Activated naive CD4-positive, alpha-beta T cell treated with anti-CD3 and anti-CD28 coated beads, Interleukin-2, amount 10 ng/mL, durations not matched to agents 7 days and 5 days (primary cell): ENCODE results near the gene PVALB.

Experiments used
- CTCF ChIA-PET: fragments of 350-600 bp; sonication (Branson Sonifier 250); formaldehyde crosslinking; loops from one replicate; lab custom pipeline; 2021; ENCODE audit warnings: antibody characterized with exemption; lab: Charles Lee
- DNase-seq: peaks from one replicate; pipeline ENCODE4 v3.0.0-alpha.2; 2020
- H3K27ac Mint-ChIP-seq: one replicate; pipeline ENCODE4 v1.8.0; 2021; ENCODE audit warnings: mild to moderate bottlenecking, moderate library complexity, mixed read lengths
- H3K27me3 Mint-ChIP-seq: one replicate; pipeline ENCODE4 v1.8.0; 2021; ENCODE audit warnings: mild to moderate bottlenecking, mixed read lengths
- H3K36me3 Mint-ChIP-seq: one replicate; pipeline ENCODE4 v1.8.0; 2021; ENCODE audit warnings: mixed read lengths
- H3K4me1 Mint-ChIP-seq: one replicate; pipeline ENCODE4 v1.8.0; 2021; ENCODE audit warnings: mixed read lengths
- H3K4me3 Mint-ChIP-seq: one replicate; pipeline ENCODE4 v1.8.0; 2021; ENCODE audit warnings: mild to moderate bottlenecking, moderate library complexity, mixed read lengths
- H3K9me3 Mint-ChIP-seq: one replicate; pipeline ENCODE4 v1.8.0; 2021; ENCODE audit warnings: mixed read lengths

PVALB gene

DNA sequence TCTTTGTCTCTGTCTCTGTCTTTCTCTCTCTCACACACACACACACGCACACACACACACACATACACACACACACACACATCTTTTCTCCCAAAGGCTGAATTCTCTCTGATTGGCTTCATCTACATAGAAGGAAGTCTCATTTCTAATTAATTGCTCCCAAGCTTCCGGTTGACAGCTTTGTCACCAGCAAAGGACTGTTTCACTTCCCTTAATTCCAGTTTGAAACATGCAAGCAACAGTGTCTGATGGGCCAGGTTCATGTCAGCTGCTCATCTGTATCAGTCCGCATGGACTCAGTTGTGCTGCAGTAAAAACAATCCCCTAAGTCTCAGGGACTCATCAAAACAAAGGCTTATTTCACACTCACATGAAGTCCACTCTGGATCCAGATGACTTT is 16.2 kb upstream of the PVALB start:
- Mint-ChIP-seq H3K9me3 (peaks cover 3% of the 10 kb centered on the region), H3K4me3 (no peak overlapping the region)
- CTCF ChIA-PET, result no interaction called here

DNA sequence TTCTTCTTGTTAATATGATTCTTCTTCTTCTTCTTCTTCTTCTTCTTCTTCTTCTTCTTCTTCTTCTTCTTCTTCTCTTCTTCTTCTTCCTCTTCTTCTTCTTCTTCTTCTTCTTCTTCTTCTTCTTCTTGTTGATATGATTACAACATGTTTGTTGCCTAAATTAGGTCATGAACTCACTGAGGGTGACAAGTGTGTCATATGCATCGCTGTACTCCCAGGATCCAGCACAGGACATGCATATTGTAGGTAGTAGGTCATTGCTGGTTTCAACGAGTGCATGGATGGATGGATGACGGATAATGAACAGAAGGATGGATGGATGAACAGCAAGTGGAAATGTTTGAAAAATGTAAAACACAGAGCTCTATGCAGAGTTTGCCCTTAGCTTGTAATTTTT is 14.9 kb upstream of the PVALB start:
- Mint-ChIP-seq H3K4me1 (peaks cover 15% of the 10 kb centered on the region), H3K9me3 (no peaks in the 10 kb centered on the region), H3K27me3 (peaks cover 60% of the 10 kb centered on the region), H3K4me3 (no peak overlapping the region), H3K36me3 (no peaks in the 10 kb centered on the region), H3K27ac (no peak overlapping the region)
- DNase-seq, result no peak
- CTCF ChIA-PET, result interaction anchor here (1.0 kb wide), 1 partner anchor 10 kb away, joined by 3 read pairs; no protein-coding TSS in a partner anchor

More for the DNA sequence above, 16.2 kb upstream of the PVALB start:
- H3K4me1 Mint-ChIP-seq, result peaks cover 15% of the 10 kb centered on the region
- DNase-seq, result no peak
- peaks cover 52% of the 10 kb centered on the region for H3K27me3 Mint-ChIP-seq
- no peak overlapping the region for H3K27ac Mint-ChIP-seq
- no peaks in the 10 kb centered on the region for H3K36me3 Mint-ChIP-seq

DNA sequence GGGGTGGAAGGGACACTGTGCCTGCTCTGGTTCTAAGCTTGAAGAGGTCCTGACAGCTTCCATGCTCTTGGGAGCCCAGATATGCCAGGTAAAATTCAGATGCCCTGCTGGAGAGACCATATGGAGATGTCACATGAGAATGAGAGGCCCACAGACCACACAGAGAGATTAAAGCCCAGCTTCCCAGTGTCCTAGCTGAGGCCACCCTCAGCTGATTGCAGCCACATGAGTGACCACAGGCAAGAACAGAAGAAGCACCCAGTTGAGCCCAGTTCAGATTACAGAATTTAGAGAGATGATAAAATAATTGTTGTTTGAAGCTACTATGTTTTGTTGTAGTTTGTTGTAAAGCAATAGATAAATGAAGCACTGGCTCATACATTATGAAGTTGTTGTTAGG is 14.4 kb upstream of the PVALB start:
- no peak for DNase-seq
- H3K4me1 Mint-ChIP-seq, result peaks cover 15% of the 10 kb centered on the region
- H3K27me3 Mint-ChIP-seq, result peaks cover 65% of the 10 kb centered on the region
- H3K36me3 Mint-ChIP-seq, result no peaks in the 10 kb centered on the region
- no peaks in the 10 kb centered on the region for H3K9me3 Mint-ChIP-seq
- H3K27ac Mint-ChIP-seq, result no peak overlapping the region
- no peak overlapping the region for H3K4me3 Mint-ChIP-seq
- CTCF ChIA-PET, result interaction anchor here (2.7 kb wide), 1 partner anchor 25 kb away, joined by 9 read pairs; no protein-coding TSS in a partner anchor

DNA sequence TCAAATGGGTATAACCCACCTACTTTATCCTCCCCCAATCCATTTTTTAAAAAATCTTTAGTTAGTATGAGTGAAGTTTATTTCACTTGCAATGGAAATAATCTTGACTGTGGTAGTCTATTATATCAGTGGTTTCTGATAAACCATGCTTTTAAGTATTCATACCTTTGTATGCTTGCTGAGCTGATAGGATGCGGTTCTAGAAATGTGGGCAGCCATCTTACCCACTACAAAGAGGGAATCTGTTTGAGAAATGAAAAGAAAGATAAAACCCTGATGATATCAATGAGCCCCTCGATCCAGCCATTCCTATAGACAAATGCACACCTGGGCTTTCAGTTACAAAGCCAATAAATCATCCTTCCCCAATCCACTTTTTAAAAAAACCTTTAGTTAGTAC is 13.8 kb upstream of the PVALB start:
- CTCF ChIA-PET, result interaction anchor here (2.7 kb wide), 1 partner anchor 26 kb away, joined by 9 read pairs; no protein-coding TSS in a partner anchor
- H3K4me3 Mint-ChIP-seq, result no peak overlapping the region
- H3K27me3 Mint-ChIP-seq, result peaks cover 66% of the 10 kb centered on the region
- H3K36me3 Mint-ChIP-seq, result no peaks in the 10 kb centered on the region
- H3K27ac Mint-ChIP-seq, result no peak overlapping the region
- H3K9me3 Mint-ChIP-seq, result no peaks in the 10 kb centered on the region
- DNase-seq, result peak; percentile 33
- peaks cover 15% of the 10 kb centered on the region for H3K4me1 Mint-ChIP-seq

DNA sequence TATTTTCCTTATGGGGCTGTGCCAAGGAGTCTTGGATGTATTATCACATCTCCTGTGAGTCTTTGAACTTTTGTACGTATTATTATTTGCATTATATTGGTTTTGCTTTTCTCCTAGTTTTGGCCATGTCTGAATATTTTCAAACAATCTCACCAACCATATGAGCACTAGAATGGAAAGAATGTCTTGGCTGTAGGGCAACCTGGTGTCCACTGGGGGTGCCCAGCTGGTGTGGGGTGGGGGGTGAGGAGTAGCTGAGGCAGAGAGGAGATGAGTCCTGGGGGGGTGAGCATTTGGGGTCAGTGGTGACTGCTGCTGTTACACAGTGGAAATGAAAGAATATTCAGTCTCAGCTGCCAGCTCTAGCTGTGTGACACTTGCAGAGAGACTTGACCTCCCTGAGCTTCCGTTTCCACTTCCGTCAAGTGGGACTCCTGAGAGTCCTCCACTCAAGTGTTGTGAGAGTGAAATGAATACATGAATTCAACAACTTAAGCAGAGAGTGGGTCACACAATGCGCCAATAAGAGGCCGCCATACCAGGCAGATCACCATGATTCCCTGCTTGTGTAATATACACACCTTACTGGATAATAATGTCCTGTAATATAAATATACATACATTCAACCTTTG is 12.7 kb upstream of the PVALB start:
- no peak for DNase-seq
- no peaks in the 10 kb centered on the region for H3K9me3 Mint-ChIP-seq
- peaks cover 66% of the 10 kb centered on the region for H3K27me3 Mint-ChIP-seq
- H3K4me1 Mint-ChIP-seq, result peaks cover 15% of the 10 kb centered on the region
- CTCF ChIA-PET, result interaction anchor here (2.7 kb wide), 1 partner anchor 27 kb away, joined by 9 read pairs; no protein-coding TSS in a partner anchor
- H3K36me3 Mint-ChIP-seq, result no peaks in the 10 kb centered on the region
- H3K27ac Mint-ChIP-seq, result no peak overlapping the region
- no peak overlapping the region for H3K4me3 Mint-ChIP-seq

DNA sequence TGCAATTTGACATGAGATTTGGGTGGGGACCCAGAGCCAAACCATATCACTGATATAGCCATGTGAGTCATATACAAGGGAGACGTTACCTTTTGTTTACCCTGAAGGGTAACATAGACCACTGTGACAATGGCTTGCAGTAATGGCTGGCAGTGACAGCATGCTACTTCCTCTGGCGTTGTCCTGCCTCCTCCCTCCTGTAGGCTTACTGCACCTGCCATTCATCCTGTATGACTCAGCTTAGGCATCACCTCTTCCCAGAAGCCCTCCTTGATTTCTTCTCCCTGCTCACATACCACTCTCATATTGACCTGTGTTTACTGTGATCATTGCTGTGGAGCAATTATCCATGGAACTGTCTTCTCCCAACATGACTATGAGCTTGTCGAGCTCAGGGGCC is 12.0 kb upstream of the PVALB start:
- no peaks in the 10 kb centered on the region for H3K9me3 Mint-ChIP-seq
- peaks cover 67% of the 10 kb centered on the region for H3K27me3 Mint-ChIP-seq
- H3K4me3 Mint-ChIP-seq, result no peak overlapping the region
- no peaks in the 10 kb centered on the region for H3K36me3 Mint-ChIP-seq
- no peak for DNase-seq
- peaks cover 15% of the 10 kb centered on the region for H3K4me1 Mint-ChIP-seq
- H3K27ac Mint-ChIP-seq, result no peak overlapping the region
- CTCF ChIA-PET, result interaction anchor here (2.7 kb wide), 1 partner anchor 28 kb away, joined by 9 read pairs; no protein-coding TSS in a partner anchor

DNA sequence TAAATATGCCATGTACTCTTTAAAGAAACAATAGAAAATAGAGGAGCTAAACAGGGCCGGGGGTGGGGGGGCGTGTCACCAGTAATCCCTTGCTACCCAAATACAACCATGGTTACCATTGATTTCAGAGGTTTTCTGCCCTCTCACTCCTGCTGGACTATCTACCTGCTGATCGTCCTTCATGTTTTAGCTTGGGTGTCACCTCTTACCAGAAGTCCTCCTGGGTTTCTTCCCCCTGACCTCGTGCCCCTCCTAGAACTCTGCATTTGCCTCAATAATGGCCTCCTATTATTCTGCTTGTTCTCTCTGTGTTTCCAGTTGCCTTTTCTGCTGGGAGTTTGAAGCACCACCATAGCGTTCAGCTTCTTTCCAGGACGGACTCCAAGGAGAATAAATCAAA is 9.4 kb upstream of the PVALB start:
- Mint-ChIP-seq H3K9me3 (no peaks in the 10 kb centered on the region), H3K4me1 (peaks cover 15% of the 10 kb centered on the region), H3K36me3 (no peaks in the 10 kb centered on the region), H3K4me3 (no peak overlapping the region), H3K27ac (no peak overlapping the region), H3K27me3 (peaks cover 59% of the 10 kb centered on the region)
- no peak for DNase-seq
- CTCF ChIA-PET, result interaction anchor here (1.4 kb wide), 1 partner anchor 30 kb away, joined by 5 read pairs; no protein-coding TSS in a partner anchor

DNA sequence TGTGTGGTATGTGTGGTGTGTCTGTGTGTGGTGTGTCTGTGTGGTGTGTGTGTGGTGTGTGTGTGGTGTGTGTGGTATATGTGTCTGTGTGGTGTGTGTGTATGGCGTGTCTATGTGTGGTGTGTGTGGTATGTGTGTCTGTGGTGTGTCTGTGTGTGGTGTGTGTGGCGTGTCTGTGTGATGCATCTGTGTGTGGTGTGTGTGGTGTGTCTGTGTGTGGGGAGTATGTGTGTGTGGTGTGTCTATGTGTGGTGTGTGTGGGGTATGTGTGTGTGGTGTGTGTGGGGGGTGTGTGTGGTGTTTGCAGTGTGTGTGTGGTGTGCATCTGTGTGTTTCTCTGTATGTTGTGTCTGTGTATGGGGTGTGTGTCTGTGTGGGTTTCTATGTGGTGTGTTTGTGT is 7.8 kb upstream of the PVALB start:
- peaks cover 1% of the 10 kb centered on the region for H3K4me1 Mint-ChIP-seq
- H3K36me3 Mint-ChIP-seq, result no peaks in the 10 kb centered on the region
- CTCF ChIA-PET, result no interaction called here
- no peaks in the 10 kb centered on the region for H3K9me3 Mint-ChIP-seq
- H3K27ac Mint-ChIP-seq, result no peak overlapping the region
- H3K4me3 Mint-ChIP-seq, result no peak overlapping the region
- H3K27me3 Mint-ChIP-seq, result peaks cover 64% of the 10 kb centered on the region
- DNase-seq, result no peak

DNA sequence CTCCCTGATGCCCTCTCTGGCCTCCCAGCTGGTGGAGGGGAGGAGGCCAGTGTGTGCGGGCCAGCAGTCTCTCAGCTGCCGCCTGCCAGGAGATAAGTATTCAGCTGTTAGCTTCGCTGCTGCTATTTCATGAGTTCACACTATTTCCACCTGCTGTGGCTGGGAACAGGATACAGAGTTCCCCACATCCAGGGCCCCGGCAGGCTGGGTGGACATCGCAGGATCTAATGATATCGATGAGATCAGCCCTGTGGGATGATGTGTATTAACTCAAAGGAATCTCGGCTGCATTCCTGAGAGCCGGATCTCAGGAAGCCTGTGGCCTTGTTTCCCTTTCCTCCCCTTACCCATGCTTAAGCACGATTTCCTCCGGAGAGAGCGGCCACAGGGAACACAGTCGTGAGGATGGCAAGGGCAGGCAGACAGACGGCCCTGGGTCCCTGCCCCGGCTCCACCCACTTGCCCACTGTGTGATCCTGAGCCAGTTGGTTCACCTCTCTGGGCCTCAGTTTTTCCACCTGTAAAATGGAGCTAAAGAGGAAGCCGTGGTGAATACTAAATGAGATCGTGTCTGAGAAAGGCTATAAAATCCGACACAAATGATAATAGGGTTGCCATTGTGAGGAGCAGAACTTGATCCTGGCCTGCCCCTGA is 6.5 kb upstream of the PVALB start:
- H3K9me3 Mint-ChIP-seq, result no peaks in the 10 kb centered on the region
- CTCF ChIA-PET, result interaction anchor here (1.7 kb wide), 1 partner anchor 33 kb away, joined by 5 read pairs; no protein-coding TSS in a partner anchor
- H3K4me3 Mint-ChIP-seq, result no peak overlapping the region
- no peaks in the 10 kb centered on the region for H3K36me3 Mint-ChIP-seq
- H3K27ac Mint-ChIP-seq, result no peak overlapping the region
- no peak for DNase-seq
- no peaks in the 10 kb centered on the region for H3K4me1 Mint-ChIP-seq
- peaks cover 68% of the 10 kb centered on the region for H3K27me3 Mint-ChIP-seq

DNA sequence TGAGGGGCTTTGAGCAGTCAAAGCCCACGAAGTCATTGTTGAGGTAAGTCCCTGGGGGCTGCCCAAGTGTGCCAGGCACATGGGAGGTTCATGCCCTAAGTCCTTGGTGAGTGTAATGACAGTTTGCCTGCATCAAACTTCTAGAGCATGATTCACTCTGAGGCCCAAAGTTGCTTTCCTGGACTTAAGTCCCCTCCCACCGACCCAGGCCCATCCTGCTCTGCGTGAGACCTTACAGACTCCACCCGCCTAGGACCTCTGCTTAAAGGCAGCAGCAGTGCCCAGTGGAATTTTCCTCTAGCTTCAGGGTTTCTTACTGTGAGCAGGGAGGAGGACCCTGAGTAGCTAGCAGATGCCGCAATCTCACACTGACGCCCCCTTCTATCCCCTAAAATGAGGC is 5.7 kb upstream of the PVALB start:
- DNase-seq, result no peak
- Mint-ChIP-seq H3K4me3 (no peak overlapping the region), H3K9me3 (no peaks in the 10 kb centered on the region), H3K27me3 (peaks cover 73% of the 10 kb centered on the region), H3K36me3 (no peaks in the 10 kb centered on the region), H3K27ac (no peak overlapping the region), H3K4me1 (peaks cover 2% of the 10 kb centered on the region)
- CTCF ChIA-PET, result interaction anchor here (1.7 kb wide), 1 partner anchor 34 kb away, joined by 5 read pairs; no protein-coding TSS in a partner anchor

DNA sequence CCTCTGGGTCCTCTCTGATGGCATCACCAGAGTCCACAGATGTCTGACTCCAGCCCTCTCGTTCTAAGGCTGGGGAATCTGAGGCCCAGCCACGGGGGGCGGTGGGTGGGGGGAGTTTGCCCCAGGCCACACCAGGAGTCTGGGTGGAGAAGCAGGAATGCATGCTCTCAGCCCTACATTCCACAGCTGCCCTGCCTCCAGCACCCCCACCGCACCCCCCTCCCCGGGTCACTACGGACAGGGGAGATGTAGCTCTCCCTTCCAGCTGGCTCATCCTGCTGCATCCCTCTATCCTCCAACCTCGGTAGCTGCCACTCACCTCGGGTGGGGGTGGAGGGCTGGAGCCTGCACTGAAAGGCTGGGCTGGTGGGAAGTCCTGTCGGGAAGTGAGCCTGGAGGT is 2.3 kb upstream of the PVALB start:
- no peak overlapping the region for H3K4me3 Mint-ChIP-seq
- H3K4me1 Mint-ChIP-seq, result peaks cover 10% of the 10 kb centered on the region
- H3K27ac Mint-ChIP-seq, result no peak overlapping the region
- H3K9me3 Mint-ChIP-seq, result no peaks in the 10 kb centered on the region
- H3K36me3 Mint-ChIP-seq, result no peaks in the 10 kb centered on the region
- peaks cover 90% of the 10 kb centered on the region for H3K27me3 Mint-ChIP-seq
- no peak for DNase-seq
- CTCF ChIA-PET, result interaction anchor here (1.0 kb wide), 1 partner anchor 37 kb away, joined by 3 read pairs; no protein-coding TSS in a partner anchor

DNA sequence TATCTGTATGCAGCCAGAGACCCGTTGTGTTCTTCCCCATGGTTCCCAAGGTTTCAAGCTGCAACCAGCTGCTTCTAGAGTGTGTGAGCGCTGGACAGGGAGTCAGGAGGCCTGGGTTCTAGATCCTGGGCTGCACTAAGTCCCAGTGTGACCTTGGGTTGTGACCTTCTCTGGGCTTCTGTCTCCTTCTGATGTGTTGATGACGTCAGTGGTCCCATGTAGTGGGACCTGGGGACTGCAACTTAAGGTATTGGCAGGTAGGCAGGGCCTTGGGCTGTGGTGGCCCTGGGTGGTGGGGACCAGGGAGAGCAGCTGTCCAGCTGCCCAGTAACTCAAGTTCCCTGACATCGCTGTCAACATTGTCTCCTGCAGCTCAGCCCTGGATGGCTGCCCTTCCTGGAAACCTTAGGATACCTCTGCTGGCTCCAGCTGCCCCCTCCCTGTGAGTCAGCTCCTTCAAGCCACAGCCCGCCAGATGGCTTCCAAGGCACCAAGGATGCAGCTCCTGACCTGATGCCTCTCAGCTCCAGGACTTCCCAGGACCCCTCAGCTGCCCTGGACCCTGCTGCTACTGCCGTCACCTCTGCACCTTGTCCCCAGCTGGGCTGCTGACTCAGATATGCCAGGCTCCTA is 1.3 kb upstream of the PVALB start:
- Mint-ChIP-seq H3K27me3 (peaks cover 90% of the 10 kb centered on the region), H3K9me3 (no peaks in the 10 kb centered on the region), H3K4me1 (peaks cover 10% of the 10 kb centered on the region), H3K27ac (no peak overlapping the region), H3K4me3 (no peak overlapping the region), H3K36me3 (no peaks in the 10 kb centered on the region)
- CTCF ChIA-PET, result interaction anchor here (1.0 kb wide), 1 partner anchor 38 kb away, joined by 3 read pairs; no protein-coding TSS in a partner anchor
- no peak for DNase-seq

DNA sequence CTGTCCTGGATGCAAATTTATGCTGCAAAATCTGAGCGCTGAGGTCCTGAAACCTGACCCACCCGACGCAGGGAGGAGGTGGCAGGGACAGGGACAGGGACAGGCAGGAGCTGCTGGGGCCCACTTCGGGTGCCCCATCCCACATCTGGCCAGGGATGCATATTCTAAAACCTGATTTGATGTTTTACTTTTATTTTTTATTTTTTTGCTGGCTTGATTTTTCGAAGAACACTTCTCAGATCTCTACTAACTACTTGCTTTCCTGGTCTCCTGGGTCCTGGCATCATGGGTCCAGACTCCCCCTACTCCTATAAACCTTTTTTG is 652 bp upstream of the PVALB start:
- Mint-ChIP-seq H3K27me3 (peaks cover 89% of the 10 kb centered on the region), H3K9me3 (no peaks in the 10 kb centered on the region), H3K4me1 (peaks cover 10% of the 10 kb centered on the region), H3K27ac (no peak overlapping the region), H3K4me3 (no peak overlapping the region), H3K36me3 (no peaks in the 10 kb centered on the region)
- no peak for DNase-seq
- CTCF ChIA-PET, result no interaction called here

DNA sequence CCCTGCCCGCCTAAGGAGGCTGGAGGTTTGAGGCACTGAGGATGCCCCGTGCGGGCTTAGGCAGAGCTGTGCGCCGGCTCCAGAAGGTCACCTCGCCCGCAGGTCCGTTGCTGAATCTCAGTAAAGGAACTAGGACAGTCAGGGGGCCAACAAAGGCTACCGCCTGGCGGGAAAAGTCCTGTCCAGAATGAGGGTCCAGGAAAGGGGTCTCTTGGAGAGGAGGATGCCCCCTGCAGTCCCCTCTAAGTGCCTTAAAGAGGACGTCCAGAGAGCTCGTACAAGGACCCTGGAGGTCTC is 548 bp downstream of the PVALB start:
- CTCF ChIA-PET, result no interaction called here
- H3K27me3 Mint-ChIP-seq, result peaks cover 95% of the 10 kb centered on the region
- no peaks in the 10 kb centered on the region for H3K36me3 Mint-ChIP-seq
- no peak overlapping the region for H3K27ac Mint-ChIP-seq
- H3K4me1 Mint-ChIP-seq, result peaks cover 10% of the 10 kb centered on the region
- H3K9me3 Mint-ChIP-seq, result no peaks in the 10 kb centered on the region
- H3K4me3 Mint-ChIP-seq, result no peak overlapping the region
- DNase-seq, result no peak
